ENCODE data around the gene COL6A3.

COL6A3 gene

DNA sequence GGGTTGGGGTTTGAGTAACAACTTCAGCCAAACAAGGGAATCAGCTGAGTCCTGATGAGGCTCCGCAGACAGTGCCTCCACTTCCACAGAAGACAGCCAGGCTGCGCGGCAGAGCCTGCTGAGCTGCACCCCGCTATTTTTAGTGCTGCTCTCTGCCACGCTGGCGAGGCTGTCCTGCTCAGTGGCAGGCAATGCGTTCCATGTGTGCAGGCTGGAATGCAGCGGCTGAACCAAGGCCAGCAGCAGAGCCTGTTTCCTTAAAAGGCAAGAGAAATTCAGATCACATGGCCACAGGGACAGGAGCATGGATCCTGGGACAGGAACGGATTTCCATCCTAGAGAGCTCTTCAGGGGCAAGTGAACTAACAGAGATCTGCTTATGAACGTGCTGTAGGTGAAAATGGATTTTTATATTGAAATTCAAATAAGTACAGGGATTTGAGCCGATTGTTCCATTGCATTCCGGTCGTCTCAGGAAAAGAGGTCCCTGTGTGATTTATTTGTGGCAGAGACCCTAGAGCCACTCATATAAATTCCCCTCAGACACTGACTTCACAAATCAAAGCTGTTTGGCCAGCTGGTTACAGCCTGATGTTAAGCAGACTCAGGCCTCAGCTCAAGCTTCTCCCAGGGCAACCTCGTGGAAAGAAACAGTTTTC lies 98.7 kb downstream of the COL6A3 start:
- TF ChIP-seq, protein P1, sequence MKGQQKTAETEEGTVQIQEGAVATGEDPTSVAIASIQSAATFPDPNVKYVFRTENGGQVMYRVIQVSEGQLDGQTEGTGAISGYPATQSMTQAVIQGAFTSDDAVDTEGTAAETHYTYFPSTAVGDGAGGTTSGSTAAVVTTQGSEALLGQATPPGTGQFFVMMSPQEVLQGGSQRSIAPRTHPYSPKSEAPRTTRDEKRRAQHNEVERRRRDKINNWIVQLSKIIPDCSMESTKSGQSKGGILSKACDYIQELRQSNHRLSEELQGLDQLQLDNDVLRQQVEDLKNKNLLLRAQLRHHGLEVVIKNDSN (IDR thresholded peaks at IDR 0.05) = peak; percentile 87
- peak; percentile 85 for TF ChIP-seq TEAD4 (IDR thresholded peaks at IDR 0.05)
- no peak for TF ChIP-seq YY1 (IDR thresholded peaks at IDR 0.05; ENCODE audit: low read depth)
- TF ChIP-seq, protein P2, sequence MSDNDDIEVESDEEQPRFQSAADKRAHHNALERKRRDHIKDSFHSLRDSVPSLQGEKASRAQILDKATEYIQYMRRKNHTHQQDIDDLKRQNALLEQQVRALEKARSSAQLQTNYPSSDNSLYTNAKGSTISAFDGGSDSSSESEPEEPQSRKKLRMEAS (IDR thresholded peaks at IDR 0.05) = peak; percentile 67

DNA sequence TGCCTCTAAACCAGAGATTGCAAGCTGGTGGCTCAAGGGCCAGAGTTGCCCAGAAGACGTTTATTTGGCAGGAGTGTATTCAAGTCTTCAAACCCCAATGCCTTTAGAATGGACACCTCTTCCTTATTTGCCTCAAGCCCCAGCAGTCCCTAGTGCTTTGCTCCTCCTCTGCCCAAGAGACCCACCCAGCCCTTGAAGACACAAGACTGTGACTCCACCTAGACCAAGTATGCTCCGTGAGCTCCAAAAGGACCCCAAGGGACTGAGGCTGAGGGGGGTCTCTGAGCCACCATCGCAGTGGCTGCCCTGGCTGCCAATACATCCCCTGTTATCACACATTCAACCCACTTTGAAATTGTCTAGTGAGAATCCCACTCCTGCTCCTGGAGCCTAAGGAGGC lies 99.3 kb downstream of the COL6A3 start:
- TF ChIP-seq CEBPB (IDR thresholded peaks at IDR 0.05) (no peak), TEAD4 (IDR thresholded peaks at IDR 0.05) (no peak), ZBTB7A (IDR thresholded peaks at IDR 0.05; ENCODE audit: low read depth) (no peak), RAD21 (IDR thresholded peaks at IDR 0.05; ENCODE audit: low read depth) (no peak), CREB1 (IDR thresholded peaks at IDR 0.05; ENCODE audit: low read depth) (no peak), YY1 (IDR thresholded peaks at IDR 0.05; ENCODE audit: low read depth) (no peak), EP300 (IDR thresholded peaks at IDR 0.05; ENCODE audit: borderline replicate concordance) (no peak)
- TF ChIP-seq, protein P2 (IDR thresholded peaks at IDR 0.05) = no peak
- TF ChIP-seq, protein P1 (IDR thresholded peaks at IDR 0.05) = no peak

DNA sequence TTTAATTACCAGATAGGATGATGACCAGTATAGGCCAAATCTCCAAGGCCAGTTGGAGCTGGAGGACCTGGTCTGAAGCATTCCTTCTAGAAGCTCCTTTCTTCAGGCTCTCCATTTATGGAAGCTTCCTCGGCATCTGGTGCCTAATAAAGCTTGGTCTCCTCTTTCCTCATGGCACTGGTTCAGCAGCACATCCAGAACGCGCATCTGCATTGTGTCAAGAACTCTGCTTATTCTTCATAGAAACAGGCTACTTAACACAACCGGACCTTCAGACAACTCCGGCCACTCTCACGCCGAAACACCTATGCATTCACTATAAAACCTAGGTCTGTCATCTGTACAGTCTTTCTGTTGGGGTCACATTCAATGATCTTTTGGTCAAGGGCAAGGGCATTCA lies 99.8 kb downstream of the COL6A3 start:
- TF ChIP-seq CEBPB (IDR thresholded peaks at IDR 0.05) = no peak
- no peak for TF ChIP-seq TEAD4 (IDR thresholded peaks at IDR 0.05)
- no peak for TF ChIP-seq RAD21 (IDR thresholded peaks at IDR 0.05; ENCODE audit: low read depth)
- TF ChIP-seq, protein P2 (IDR thresholded peaks at IDR 0.05) = no peak
- no peak for TF ChIP-seq TAF1 (IDR thresholded peaks at IDR 0.05; ENCODE audit: low read depth)
- TF ChIP-seq, protein P3, sequence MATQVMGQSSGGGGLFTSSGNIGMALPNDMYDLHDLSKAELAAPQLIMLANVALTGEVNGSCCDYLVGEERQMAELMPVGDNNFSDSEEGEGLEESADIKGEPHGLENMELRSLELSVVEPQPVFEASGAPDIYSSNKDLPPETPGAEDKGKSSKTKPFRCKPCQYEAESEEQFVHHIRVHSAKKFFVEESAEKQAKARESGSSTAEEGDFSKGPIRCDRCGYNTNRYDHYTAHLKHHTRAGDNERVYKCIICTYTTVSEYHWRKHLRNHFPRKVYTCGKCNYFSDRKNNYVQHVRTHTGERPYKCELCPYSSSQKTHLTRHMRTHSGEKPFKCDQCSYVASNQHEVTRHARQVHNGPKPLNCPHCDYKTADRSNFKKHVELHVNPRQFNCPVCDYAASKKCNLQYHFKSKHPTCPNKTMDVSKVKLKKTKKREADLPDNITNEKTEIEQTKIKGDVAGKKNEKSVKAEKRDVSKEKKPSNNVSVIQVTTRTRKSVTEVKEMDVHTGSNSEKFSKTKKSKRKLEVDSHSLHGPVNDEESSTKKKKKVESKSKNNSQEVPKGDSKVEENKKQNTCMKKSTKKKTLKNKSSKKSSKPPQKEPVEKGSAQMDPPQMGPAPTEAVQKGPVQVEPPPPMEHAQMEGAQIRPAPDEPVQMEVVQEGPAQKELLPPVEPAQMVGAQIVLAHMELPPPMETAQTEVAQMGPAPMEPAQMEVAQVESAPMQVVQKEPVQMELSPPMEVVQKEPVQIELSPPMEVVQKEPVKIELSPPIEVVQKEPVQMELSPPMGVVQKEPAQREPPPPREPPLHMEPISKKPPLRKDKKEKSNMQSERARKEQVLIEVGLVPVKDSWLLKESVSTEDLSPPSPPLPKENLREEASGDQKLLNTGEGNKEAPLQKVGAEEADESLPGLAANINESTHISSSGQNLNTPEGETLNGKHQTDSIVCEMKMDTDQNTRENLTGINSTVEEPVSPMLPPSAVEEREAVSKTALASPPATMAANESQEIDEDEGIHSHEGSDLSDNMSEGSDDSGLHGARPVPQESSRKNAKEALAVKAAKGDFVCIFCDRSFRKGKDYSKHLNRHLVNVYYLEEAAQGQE (IDR thresholded peaks at IDR 0.05; ENCODE audit: low read depth) = no peak
- TF ChIP-seq NFIC (IDR thresholded peaks at IDR 0.05) = no peak
- no peak for TF ChIP-seq CREB1 (IDR thresholded peaks at IDR 0.05; ENCODE audit: low read depth)
- TF ChIP-seq, protein P1 (IDR thresholded peaks at IDR 0.05) = no peak
- no peak for TF ChIP-seq EP300 (IDR thresholded peaks at IDR 0.05; ENCODE audit: borderline replicate concordance)
- no peak for TF ChIP-seq TCF12 (IDR thresholded peaks at IDR 0.05; ENCODE audit: low read depth)
- TF ChIP-seq FOXM1 (IDR thresholded peaks at IDR 0.05; ENCODE audit: borderline replicate concordance, low read depth) = no peak
- no peak for TF ChIP-seq ZBTB7A (IDR thresholded peaks at IDR 0.05; ENCODE audit: low read depth)
- TF ChIP-seq EGR1 (IDR thresholded peaks at IDR 0.05) = no peak
- no peak for TF ChIP-seq YY1 (IDR thresholded peaks at IDR 0.05; ENCODE audit: low read depth)

DNA sequence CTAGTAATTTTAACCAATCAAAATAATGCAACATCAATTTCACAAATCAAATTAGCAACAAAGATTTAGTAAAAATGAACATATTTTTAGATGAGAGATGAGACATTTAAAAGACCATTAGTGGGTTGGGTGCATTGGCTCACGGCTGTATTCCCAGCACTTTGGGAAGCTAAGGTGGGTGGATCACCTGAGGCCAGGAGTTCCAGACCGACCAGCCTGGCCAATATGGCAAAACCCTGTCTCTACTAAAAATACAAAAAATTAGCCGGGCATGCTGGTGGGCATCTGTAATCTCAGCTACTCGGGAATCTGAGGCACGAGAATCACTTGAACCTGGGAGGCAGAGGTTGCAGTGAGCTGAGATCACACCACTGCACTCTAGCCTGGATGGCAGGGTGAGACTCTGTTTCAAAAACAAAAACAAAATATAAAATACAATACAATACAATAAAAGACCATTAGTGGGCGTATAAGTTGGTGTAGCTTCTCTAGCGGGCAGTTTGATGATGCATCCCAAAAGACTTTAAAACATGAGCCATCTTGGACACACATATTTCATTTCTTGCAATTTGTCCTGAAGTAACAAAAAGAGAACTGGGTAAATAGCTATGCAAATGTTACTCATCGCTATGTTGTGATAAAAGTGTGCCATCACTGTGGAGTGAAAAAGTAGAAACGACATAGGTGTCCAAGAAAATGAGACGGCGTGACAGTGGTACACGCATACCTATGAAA lies 101.8 kb downstream of the COL6A3 start:
- TF ChIP-seq TAF1 (IDR thresholded peaks at IDR 0.05; ENCODE audit: low read depth) = no peak
- TF ChIP-seq EP300 (IDR thresholded peaks at IDR 0.05; ENCODE audit: borderline replicate concordance) = no peak
- no peak for TF ChIP-seq CREB1 (IDR thresholded peaks at IDR 0.05; ENCODE audit: low read depth)
- TF ChIP-seq, protein P3 (IDR thresholded peaks at IDR 0.05; ENCODE audit: low read depth) = no peak
- TF ChIP-seq EGR1 (IDR thresholded peaks at IDR 0.05) = no peak
- TF ChIP-seq, protein P2 (IDR thresholded peaks at IDR 0.05) = no peak
- no peak for TF ChIP-seq TCF12 (IDR thresholded peaks at IDR 0.05; ENCODE audit: low read depth)
- TF ChIP-seq RAD21 (IDR thresholded peaks at IDR 0.05; ENCODE audit: low read depth) = no peak

Data from Ishikawa (cell line).